BJ (cell line): ENCODE measurements around the gene DCP1B. TPM values are rescaled to one million over a fixed set of nuclear protein-coding genes. Genes with fewer than 3 reads are reported as not detected.

Source experiments
- CTCF ChIA-PET: fragments of 350-600 bp; formaldehyde crosslinking; extraction: SDS; loops from one replicate; lab custom pipeline; 2021; ENCODE audit warnings: antibody characterized with exemption, inconsistent platforms; lab: Yijun Ruan, JAX
- POLR2A ChIA-PET: fragments of 300-600 bp; sonication (Branson Sonifier 250); formaldehyde crosslinking; extraction: SDS; loops from one replicate; lab custom pipeline; 2021; ENCODE audit warnings: antibody characterized with exemption; lab: Charles Lee
- DNase-seq: peaks from one replicate; pipeline ENCODE4 v3.0.0-alpha.2; 2011; ENCODE audit warnings: low read depth
- H3K27me3 ChIP-seq: 2 replicates; pipeline ENCODE4 v1.6.0; 2011; ENCODE audit warnings: low read length; ENCODE audit not compliant: control insufficient read depth, insufficient read depth
- H3K36me3 ChIP-seq: 2 replicates; pipeline ENCODE4 v1.5.1; 2011; ENCODE audit warnings: low read length; ENCODE audit not compliant: control insufficient read depth, insufficient read depth
- H3K4me3 ChIP-seq: 2 replicates; pipeline ENCODE4 v1.5.1; 2011; ENCODE audit warnings: low read depth, mild to moderate bottlenecking, control low read depth, low read length
- polyA plus RNA-seq: library from polyadenylated mRNA; depleted of rRNA; stranded (reverse); fragments of >200 nt; gene quantifications from 2 replicates; pipeline ENCODE4 v1.2.3, GENCODE V29; 2011
- TF ChIP-seq, protein P1 (sequence below): IDR thresholded peaks from 2 replicates; pipeline ENCODE4 v1.5.1; 2011; ENCODE audit warnings: low read depth, mild to moderate bottlenecking, control low read depth, inconsistent platforms, low read length, moderate library complexity; ENCODE audit not compliant: insufficient read depth

Gene DCP1B
- polyA plus RNA-seq, 1 experiment, result 29.1 TPM

DNA sequence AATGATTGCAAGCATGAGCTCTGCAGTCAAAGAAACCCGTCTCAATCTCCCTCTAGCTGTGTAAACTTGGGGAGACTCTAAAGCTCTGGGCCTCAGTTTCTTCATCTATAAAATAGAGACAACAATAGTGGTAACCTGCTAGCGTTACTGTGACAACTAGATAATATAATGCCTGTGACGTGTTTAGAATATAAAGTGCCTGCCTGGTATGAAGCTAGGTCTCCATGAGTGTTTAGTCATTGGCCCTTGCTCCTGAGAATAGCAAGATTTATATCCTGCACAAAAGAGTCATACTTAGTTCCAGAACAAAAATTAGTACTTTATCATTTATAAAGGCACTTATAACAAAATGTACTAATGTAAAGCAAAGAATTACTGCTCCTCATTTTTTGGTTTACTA lies 8.8 kb upstream of the DCP1B start:
- TF ChIP-seq, protein P1, sequence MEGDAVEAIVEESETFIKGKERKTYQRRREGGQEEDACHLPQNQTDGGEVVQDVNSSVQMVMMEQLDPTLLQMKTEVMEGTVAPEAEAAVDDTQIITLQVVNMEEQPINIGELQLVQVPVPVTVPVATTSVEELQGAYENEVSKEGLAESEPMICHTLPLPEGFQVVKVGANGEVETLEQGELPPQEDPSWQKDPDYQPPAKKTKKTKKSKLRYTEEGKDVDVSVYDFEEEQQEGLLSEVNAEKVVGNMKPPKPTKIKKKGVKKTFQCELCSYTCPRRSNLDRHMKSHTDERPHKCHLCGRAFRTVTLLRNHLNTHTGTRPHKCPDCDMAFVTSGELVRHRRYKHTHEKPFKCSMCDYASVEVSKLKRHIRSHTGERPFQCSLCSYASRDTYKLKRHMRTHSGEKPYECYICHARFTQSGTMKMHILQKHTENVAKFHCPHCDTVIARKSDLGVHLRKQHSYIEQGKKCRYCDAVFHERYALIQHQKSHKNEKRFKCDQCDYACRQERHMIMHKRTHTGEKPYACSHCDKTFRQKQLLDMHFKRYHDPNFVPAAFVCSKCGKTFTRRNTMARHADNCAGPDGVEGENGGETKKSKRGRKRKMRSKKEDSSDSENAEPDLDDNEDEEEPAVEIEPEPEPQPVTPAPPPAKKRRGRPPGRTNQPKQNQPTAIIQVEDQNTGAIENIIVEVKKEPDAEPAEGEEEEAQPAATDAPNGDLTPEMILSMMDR, result no peak
- H3K4me3 ChIP-seq, result no peak overlapping the region
- POLR2A ChIA-PET, result interaction anchor here (0.5 kb wide), 1 partner anchor 505 kb away, joined by 3 read pairs; no protein-coding TSS in a partner anchor
- no peaks in the 10 kb centered on the region for H3K36me3 ChIP-seq
- CTCF ChIA-PET, result interaction anchor here (1.0 to 1.6 kb wide), 3 partner anchors 13 to 73 kb away, joined by 3 to 4 read pairs (median 3); no protein-coding TSS in a partner anchor
- no peak for DNase-seq
- H3K27me3 ChIP-seq, result no peaks in the 10 kb centered on the region; the same call in 1 of the 2 replicates

DNA sequence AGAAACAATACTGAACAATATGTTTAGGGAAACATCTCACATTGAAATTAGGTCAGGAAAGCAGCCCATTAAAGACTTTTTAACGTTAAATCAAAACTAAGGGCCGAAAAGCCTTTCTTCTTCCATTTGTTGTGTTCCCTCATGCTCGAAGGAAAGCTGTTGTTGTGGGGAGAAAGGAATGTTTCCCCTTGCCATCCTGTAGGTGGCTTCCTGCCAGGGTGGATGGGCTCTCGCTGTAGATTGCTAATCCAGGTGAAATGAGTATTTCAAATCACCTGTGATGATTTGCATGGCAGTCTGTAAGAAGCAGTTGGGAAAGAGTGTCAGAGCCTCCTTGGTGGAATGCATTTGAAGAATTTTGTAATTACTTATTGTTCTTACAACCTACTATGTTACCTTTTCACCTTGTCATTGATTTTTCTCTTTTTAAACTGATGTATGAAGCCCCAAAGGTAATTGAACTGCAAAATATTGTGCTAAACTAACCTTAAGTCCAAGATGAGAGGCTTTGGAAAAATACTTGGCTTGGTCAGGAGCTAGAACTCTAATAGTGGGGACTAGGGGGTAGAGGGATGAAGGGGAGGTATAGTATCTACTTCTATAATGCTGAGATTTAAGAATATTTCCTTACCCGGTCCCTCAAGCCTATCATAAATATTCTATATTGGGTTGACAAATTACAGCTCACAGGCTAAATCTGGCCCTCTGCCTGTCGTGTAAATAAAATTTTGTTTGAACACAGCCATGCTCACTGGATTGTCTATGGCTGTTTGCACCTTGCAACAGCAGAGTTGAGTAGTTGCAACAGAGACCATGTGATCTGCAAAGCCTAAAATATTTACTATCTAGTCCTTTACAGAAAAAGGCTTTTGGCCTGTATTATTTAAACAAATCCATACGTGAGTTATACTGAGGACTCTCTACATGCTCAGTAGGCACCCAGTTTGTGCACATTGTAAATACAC lies 7.7 kb upstream of the DCP1B start:
- DNase-seq, result no peak
- POLR2A ChIA-PET, result no interaction called here
- no peak overlapping the region for H3K4me3 ChIP-seq
- H3K27me3 ChIP-seq, result no peaks in the 10 kb centered on the region
- H3K36me3 ChIP-seq, result no peaks in the 10 kb centered on the region
- TF ChIP-seq, protein P1, result no peak
- CTCF ChIA-PET, result interaction anchor here (1.0 to 1.6 kb wide), 2 partner anchors 14 to 15 kb away, joined by 3 to 4 read pairs; no protein-coding TSS in a partner anchor

DNA sequence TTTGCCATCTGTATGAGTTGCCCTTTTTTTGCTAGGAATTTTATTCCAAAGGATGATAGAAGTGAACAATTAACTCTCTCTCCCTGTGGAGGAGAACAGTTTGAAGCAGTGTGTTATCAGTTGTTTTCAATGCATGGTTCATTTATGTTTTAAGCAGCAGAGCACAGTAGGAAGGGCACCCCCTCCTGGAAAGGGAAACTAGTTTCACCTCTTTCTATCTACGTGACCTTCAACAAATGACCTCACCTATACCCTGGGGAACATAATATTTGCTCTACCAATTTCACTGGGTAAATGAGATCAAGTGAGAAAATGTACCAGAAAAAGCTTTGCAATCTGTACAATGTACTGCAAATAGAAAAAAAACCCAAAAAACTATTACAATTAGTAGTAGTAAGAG lies 5.4 kb upstream of the DCP1B start:
- no peaks in the 10 kb centered on the region for H3K27me3 ChIP-seq
- POLR2A ChIA-PET, result no interaction called here

DNA sequence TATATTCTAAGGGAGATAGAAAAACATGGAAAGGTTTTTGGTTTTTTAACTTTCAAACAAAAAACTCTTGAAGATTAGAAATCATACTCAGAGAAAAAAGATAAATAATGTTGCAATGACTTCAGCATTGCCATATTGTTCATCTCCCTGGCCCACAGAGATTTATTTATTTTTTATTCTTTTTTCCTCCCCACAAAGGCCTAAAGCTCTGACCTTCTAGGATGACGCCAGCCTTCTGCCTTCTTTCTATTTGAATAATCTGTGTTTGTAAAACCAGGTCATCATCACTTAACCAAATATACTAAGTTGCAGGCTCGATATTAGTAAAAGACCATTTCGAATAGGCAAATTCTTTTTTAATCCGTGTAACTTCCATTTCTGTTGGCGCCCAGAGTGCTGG lies 4.4 kb upstream of the DCP1B start:
- Histone ChIP-seq H3K4me3 (no peak overlapping the region), H3K36me3 (no peaks in the 10 kb centered on the region), H3K27me3 (no peaks in the 10 kb centered on the region)
- ChIA-PET CTCF (interaction anchor here (1.2 to 1.5 kb wide), 2 partner anchors 11 to 69 kb away, joined by 3 read pairs; no protein-coding TSS in a partner anchor), POLR2A (no interaction called here)
- TF ChIP-seq, protein P1, result no peak
- DNase-seq, result no peak

More for the DNA sequence above, 5.4 kb upstream of the DCP1B start:
- Histone ChIP-seq H3K36me3 (no peaks in the 10 kb centered on the region), H3K4me3 (no peak overlapping the region)
- TF ChIP-seq, protein P1, result no peak
- DNase-seq, result no peak
- CTCF ChIA-PET, result interaction anchor here (1.2 to 1.4 kb wide), 2 partner anchors 10 to 25 kb away, joined by 3 to 4 read pairs; no protein-coding TSS in a partner anchor

DNA sequence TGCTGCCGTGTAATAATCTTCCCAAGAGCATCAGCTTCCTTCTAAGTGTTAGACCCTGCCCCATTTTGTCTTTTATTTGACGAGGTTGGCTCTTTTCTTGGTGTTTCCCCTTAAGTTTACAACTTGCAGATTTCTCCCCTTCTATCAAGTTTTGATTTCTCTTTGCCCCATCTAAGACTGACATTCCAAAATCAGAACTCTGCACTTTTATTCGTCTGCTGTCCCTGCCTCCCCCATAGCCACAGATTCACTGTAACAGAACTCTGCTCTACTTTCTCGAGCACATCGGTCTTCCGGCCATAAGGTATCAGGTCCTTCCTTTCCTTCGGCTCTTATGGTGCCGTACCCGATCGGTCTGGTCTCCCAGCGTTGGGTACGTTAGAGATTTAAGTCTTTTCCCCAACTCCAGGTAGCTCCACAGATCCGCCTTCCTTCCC lies 563 bp downstream of the DCP1B start:
- H3K27me3 ChIP-seq, result no peaks in the 10 kb centered on the region
- CTCF ChIA-PET, result interaction anchor here (1.0 kb wide), 1 partner anchor 33 kb away, joined by 5 read pairs; no protein-coding TSS in a partner anchor
- POLR2A ChIA-PET, result no interaction called here
- no peaks in the 10 kb centered on the region for H3K36me3 ChIP-seq
- no peak for DNase-seq
- TF ChIP-seq, protein P1, result no peak
- H3K4me3 ChIP-seq, result peak overlapping the region; percentile 88
